B cell (primary cell): ENCODE measurements around the gene LYRM9. TPM values are rescaled to one million over a fixed set of nuclear protein-coding genes. Genes with fewer than 3 reads are reported as not detected.
"Not testable (repeated sequence)": the region's sequence is repeated elsewhere in the genome, so short reads cannot be mapped to it uniquely, and the experiment has no call there.

ENCODE experiments used
- ATAC-seq: fragments of 200-7000 bp; cut with Tn5 transposase; one replicate; pipeline ENCODE4 v1.10.0; 2021; ENCODE audit warnings: low read depth, mild to moderate bottlenecking, moderate number of reproducible peaks, moderate library complexity
- CTCF ChIA-PET: fragments of 350-600 bp; sonication (Branson Sonifier 250); formaldehyde crosslinking; loops from one replicate; lab custom pipeline; 2021; ENCODE audit warnings: antibody characterized with exemption, inconsistent platforms; lab: Charles Lee
- POLR2A ChIA-PET: fragments of 350-600 bp; sonication (Branson Sonifier 250); formaldehyde crosslinking; loops from one replicate; lab custom pipeline; 2021; ENCODE audit warnings: antibody characterized with exemption; lab: Charles Lee
- DNase-seq: peaks from one replicate; pipeline ENCODE4 v3.0.0; 2013
- H2AFZ ChIP-seq: 2 replicates; pipeline ENCODE4 v1.6.1; 2012; ENCODE audit warnings: mild to moderate bottlenecking, low read depth, low read length; ENCODE audit not compliant: insufficient read depth, poor library complexity, severe bottlenecking
- H3K27ac ChIP-seq, 2 donors: 1 replicate in 1 of 2; 2 replicates in 1 of 2; pipeline ENCODE4 v1.5.1; 2012 to 2013; ENCODE audit warnings: low read length in 2 of 2, mild to moderate bottlenecking in 2 of 2, moderate library complexity in 1 of 2
- H3K27me3 ChIP-seq, 4 experiments: fragments of 200-600 bp in 1 of 4; sonication (generic) in 1 of 4; replicated peaks in 1 of 4; 1 replicate in 2 of 4; 2 replicates in 2 of 4; pipeline versions ENCODE4 v1.6.1 to v1.7.0; 2013 to 2016; ENCODE audit warnings: low read length in 3 of 4, mild to moderate bottlenecking in 2 of 4, mixed read lengths in 1 of 4, moderate library complexity in 1 of 4; ENCODE audit not compliant: insufficient read depth in 4 of 4, control insufficient read depth in 3 of 4; ENCODE audit errors: control extremely low read depth in 1 of 4
- H3K36me3 ChIP-seq, 2 experiments: replicated peaks in 1 of 2; 1 replicate in 1 of 2; 2 replicates in 1 of 2; pipeline versions ENCODE4 v1.6.1 to v1.7.1; 2013; ENCODE audit warnings: low read length in 1 of 2; ENCODE audit not compliant: insufficient read depth in 2 of 2, control insufficient read depth in 1 of 2; ENCODE audit errors: control extremely low read depth in 1 of 2, extremely low read depth in 1 of 2
- H3K4me1 ChIP-seq, 2 donors: fragments of 200-600 bp in 1 of 2; sonication (generic) in 1 of 2; 1 replicate in 1 of 2; 2 replicates in 1 of 2; pipeline versions ENCODE4 v1.5.1 to v1.6.1; 2013 to 2017; ENCODE audit warnings: low read length in 2 of 2; ENCODE audit not compliant: control insufficient read depth in 2 of 2, insufficient read depth in 2 of 2
- H3K4me2 ChIP-seq: replicated peaks from 2 replicates; pipeline ENCODE3; 2012; ENCODE audit warnings: mild to moderate bottlenecking, low read depth, low read length; ENCODE audit not compliant: poor library complexity, severe bottlenecking
- H3K4me3 ChIP-seq, 5 experiments: fragments of 200-600 bp in 1 of 5; sonication (generic) in 1 of 5; 1 replicate in 3 of 5; 2 replicates in 2 of 5; pipeline versions ENCODE4 v1.5.1 to v1.7.0; 2011 to 2016; ENCODE audit warnings: low read length in 4 of 5, mild to moderate bottlenecking in 4 of 5, low read depth in 2 of 5, control low read depth in 1 of 5, moderate library complexity in 1 of 5; ENCODE audit not compliant: insufficient read depth in 1 of 5; ENCODE audit errors: control extremely low read depth in 1 of 5, extremely low read depth in 1 of 5
- H3K79me2 ChIP-seq: fragments of 200-600 bp; sonication (generic); one replicate; pipeline ENCODE4 v1.6.0; 2016; ENCODE audit warnings: low read length; ENCODE audit not compliant: control insufficient read depth, insufficient read depth
- H3K9ac ChIP-seq: fragments of 200-600 bp; sonication (generic); 2 replicates; pipeline ENCODE4 v1.6.1; 2017; ENCODE audit warnings: mild to moderate bottlenecking, low read length, moderate library complexity
- H3K9me3 ChIP-seq, 3 donors: one replicate each; pipeline versions ENCODE4 v1.6.1 to v1.7.1; 2013; ENCODE audit warnings: low read length in 2 of 3; ENCODE audit not compliant: control insufficient read depth in 2 of 3, insufficient read depth in 1 of 3; ENCODE audit errors: control extremely low read depth in 1 of 3
- H4K20me1 ChIP-seq: 2 replicates; pipeline ENCODE4 v1.6.0; 2012; ENCODE audit warnings: mild to moderate bottlenecking, low read length; ENCODE audit not compliant: insufficient read depth, control insufficient read depth, poor library complexity, severe bottlenecking
- H3K27ac Mint-ChIP-seq: one replicate; pipeline ENCODE4 v1.8.0; 2021; ENCODE audit warnings: mixed read lengths
- H3K27me3 Mint-ChIP-seq: one replicate; pipeline ENCODE4 v1.8.0; 2021; ENCODE audit warnings: mixed read lengths
- H3K4me1 Mint-ChIP-seq: one replicate; pipeline ENCODE4 v1.8.0; 2021; ENCODE audit warnings: mixed read lengths
- H3K4me3 Mint-ChIP-seq: one replicate; pipeline ENCODE4 v1.8.0; 2021; ENCODE audit warnings: mixed read lengths
- H3K9me3 Mint-ChIP-seq: one replicate; pipeline ENCODE4 v1.8.0; 2022; ENCODE audit warnings: mixed read lengths; ENCODE audit not compliant: insufficient read depth
- CTCF ChIP-seq: fragments of 200-600 bp; IDR thresholded peaks from one replicate; pipeline ENCODE4 v1.8.0; 2022; ENCODE audit warnings: antibody characterized with exemption, mild to moderate bottlenecking
- EZH2 ChIP-seq: IDR thresholded peaks from 2 replicates; pipeline ENCODE4 v1.6.1; 2012; ENCODE audit warnings: borderline replicate concordance, low read depth, mild to moderate bottlenecking, moderate library complexity, low read length; ENCODE audit not compliant: insufficient read depth, poor library complexity, severe bottlenecking
- WGBS: methylation state at CpG from one replicate; pipeline ENCODE4 v1.1.5; 2013; ENCODE audit warnings: missing lambda C conversion rate; ENCODE audit not compliant: insufficient coverage; 5-methylcytosine and 5-hydroxymethylcytosine counted together
- intact Hi-C: fragments of 100-400 bp; cut with micrococcal nuclease; formaldehyde crosslinking; loops from one replicate; pipeline ENCODE4 v1.10.0; 2022
- polyA plus RNA-seq: library from polyadenylated mRNA; depleted of rRNA; stranded (reverse); fragments of >200 nt; gene quantifications from 2 replicates; pipeline ENCODE4 v1.2.3, GENCODE V29; 2012
- total RNA-seq, 2 donors: library from RNA; stranded (reverse); fragments of 120-200 nt in 1 of 2; gene quantifications; 1 replicate in 1 of 2; 2 replicates in 1 of 2; pipeline versions ENCODE4 v1.2.3 to v1.2.4, GENCODE V29; 2013 to 2022

LYRM9 gene
- total and polyA plus RNA-seq, 2 donors (not counting 1 experiment from before 2014, with no cell fraction given): 12.1 to 14.2 TPM

DNA sequence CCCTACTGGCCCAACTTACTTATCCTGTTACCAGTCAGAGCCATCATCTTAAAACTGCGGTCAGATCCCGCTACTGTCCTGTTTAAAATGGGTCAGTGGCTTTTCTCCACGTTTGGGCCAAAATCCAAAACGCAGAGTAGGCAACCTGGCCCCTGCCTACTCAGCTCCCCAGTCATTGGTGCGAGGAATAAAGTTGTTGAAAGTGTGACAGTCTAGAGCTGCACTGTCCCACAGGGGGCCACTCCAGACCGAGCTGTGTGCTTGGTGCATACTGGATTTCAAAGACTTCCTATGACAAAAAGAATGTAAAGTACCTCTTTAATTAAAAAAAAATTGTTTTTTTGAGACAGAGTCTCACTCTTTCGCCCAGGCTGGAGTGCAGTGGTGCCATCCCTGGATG, 21.2 kb upstream of the LYRM9 start:
- Mint-ChIP-seq H3K4me3 (no peak overlapping the region), H3K9me3 (peaks cover 3% of the 10 kb centered on the region), H3K4me1 (no peaks in the 10 kb centered on the region), H3K27ac (no peak overlapping the region), H3K27me3 (peaks cover 14% of the 10 kb centered on the region)
- Histone ChIP-seq H3K4me2 (no peak overlapping the region), H3K4me3 (no peak overlapping the region), H3K36me3 (no peaks in the 10 kb centered on the region), H3K27me3 (peaks cover 0 to 13% (median 2%) of the 10 kb centered on the region in 4 experiments), H3K27ac (no peak overlapping the region), H4K20me1 (no peaks in the 10 kb centered on the region), H3K4me1 (no peaks in the 10 kb centered on the region), H3K9me3 (no peaks in the 10 kb centered on the region), H3K9ac (no peak overlapping the region), H3K79me2 (no peaks in the 10 kb centered on the region), H2AFZ (no peak overlapping the region)
- 78% methylated on average over 4 of the region's 7 CpGs for WGBS
- no peak for ATAC-seq
- ChIA-PET CTCF (no interaction called here), POLR2A (no interaction called here)
- no peak for DNase-seq
- TF ChIP-seq CTCF: no peak
- no peak for TF ChIP-seq EZH2
- intact Hi-C loops: no loop called here

DNA sequence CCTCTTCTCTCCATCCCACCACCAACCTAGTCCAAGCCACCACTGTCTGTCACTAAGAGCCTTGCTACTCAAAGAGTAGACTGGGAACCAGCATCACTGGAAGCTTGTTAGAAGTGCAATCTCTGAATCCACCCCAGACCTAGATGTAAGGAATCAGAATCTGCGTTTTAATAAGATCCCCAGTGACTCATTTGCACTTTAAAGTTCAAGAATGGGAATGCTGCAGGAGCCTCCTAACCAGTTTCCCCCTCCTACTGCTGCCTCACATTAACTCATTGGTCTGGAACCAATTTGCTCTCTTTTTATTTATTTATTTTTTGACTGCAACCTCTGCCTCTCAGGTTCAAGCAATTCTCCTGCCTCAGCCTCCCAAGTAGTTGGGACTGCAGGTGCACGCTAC, 19.8 kb upstream of the LYRM9 start:
- no peaks in the 10 kb centered on the region for H3K79me2 ChIP-seq
- TF ChIP-seq EZH2 (no peak), CTCF (no peak)
- H3K27ac ChIP-seq: no peak overlapping the region
- 100% methylated on average over 1 of the region's 2 CpGs for WGBS
- H3K4me2 ChIP-seq: no peak overlapping the region
- H3K4me1 ChIP-seq: no peaks in the 10 kb centered on the region
- H2AFZ ChIP-seq: no peak overlapping the region
- ChIA-PET CTCF (no interaction called here), POLR2A (no interaction called here)
- no peak overlapping the region for H3K4me3 Mint-ChIP-seq
- peak overlapping the region; percentile 39 for H3K27ac Mint-ChIP-seq
- H3K9ac ChIP-seq: no peak overlapping the region
- no peaks in the 10 kb centered on the region for H4K20me1 ChIP-seq
- no peaks in the 10 kb centered on the region for H3K9me3 ChIP-seq
- H3K27me3 ChIP-seq: peaks cover 0 to 13% (median 2%) of the 10 kb centered on the region in 4 experiments
- intact Hi-C loops: no loop called here
- H3K36me3 ChIP-seq: no peaks in the 10 kb centered on the region
- H3K4me1 Mint-ChIP-seq: no peaks in the 10 kb centered on the region
- H3K4me3 ChIP-seq: no peak overlapping the region
- DNase-seq (no peak), ATAC-seq (no peak)
- H3K9me3 Mint-ChIP-seq: peaks cover 3% of the 10 kb centered on the region
- peaks cover 15% of the 10 kb centered on the region for H3K27me3 Mint-ChIP-seq

DNA sequence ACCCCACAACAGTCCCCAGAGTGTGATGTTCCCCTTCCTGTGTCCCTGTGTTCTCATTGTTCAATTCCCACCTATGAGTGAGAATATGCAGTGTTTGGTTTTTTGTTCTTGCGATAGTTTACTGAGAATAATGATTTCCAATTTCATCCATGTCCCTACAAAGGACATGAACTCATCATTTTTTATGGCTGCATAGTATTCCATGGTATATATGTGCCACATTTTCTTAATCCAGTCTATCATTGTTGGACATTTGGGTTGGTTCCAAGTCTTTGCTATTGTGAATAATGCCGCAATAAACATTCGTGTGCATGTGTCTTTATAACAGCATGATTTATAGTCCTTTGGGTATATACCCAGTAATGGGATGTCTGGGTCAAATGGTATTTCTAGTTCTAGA, 19.1 kb upstream of the LYRM9 start:
- H3K4me2 ChIP-seq, ATAC-seq, H4K20me1 ChIP-seq, H3K27ac ChIP-seq, POLR2A ChIA-PET, CTCF ChIA-PET, H3K9me3 Mint-ChIP-seq, H3K36me3 ChIP-seq, intact Hi-C loops, DNase-seq, H3K79me2 ChIP-seq, H3K9ac ChIP-seq, H3K4me3 Mint-ChIP-seq, H3K27ac Mint-ChIP-seq, H2AFZ ChIP-seq, H3K4me1 ChIP-seq, H3K4me3 ChIP-seq, H3K4me1 Mint-ChIP-seq, H3K9me3 ChIP-seq: not testable (repeated sequence)
- H3K27me3 ChIP-seq: peaks cover 0 to 11% (median under 1%) of the 10 kb centered on the region in 4 experiments
- peaks cover 15% of the 10 kb centered on the region for H3K27me3 Mint-ChIP-seq
- WGBS: no CpG with 5 or more reads among the region's 3 CpGs
